Natural killer cell (primary cell): ENCODE measurements around the gene NPM1. TPM values are rescaled to one million over a fixed set of nuclear protein-coding genes. Genes with fewer than 3 reads are reported as not detected.
"Not testable (repeated sequence)": the region's sequence is repeated elsewhere in the genome, so short reads cannot be mapped to it uniquely, and the experiment has no call there.

Experiments
- ATAC-seq, 3 donors: fragments of 150-1000 bp in 2 of 3; fragments of 200-7000 bp in 1 of 3; cut with Tn5 transposase; 1 replicate in 1 of 3; 2 replicates in 2 of 3; pipeline ENCODE4 v1.10.0; 2021; ENCODE audit warnings: mild to moderate bottlenecking in 2 of 3, moderate library complexity in 2 of 3
- DNase-seq, 2 donors: peaks; one replicate each; pipeline versions ENCODE4 v3.0.0 to v3.0.0-alpha.2; 2013 to 2021; ENCODE audit warnings: mixed read lengths in 1 of 2
- H3K27ac ChIP-seq: one replicate; pipeline ENCODE4 v1.5.1; 2013; ENCODE audit warnings: mild to moderate bottlenecking, low read length
- H3K27me3 ChIP-seq: one replicate; pipeline ENCODE4 v1.6.1; 2013; ENCODE audit warnings: low read length; ENCODE audit not compliant: control insufficient read depth, insufficient read depth
- H3K36me3 ChIP-seq: one replicate; pipeline ENCODE4 v1.6.1; 2013; ENCODE audit warnings: low read length; ENCODE audit not compliant: control insufficient read depth, insufficient read depth
- H3K4me1 ChIP-seq: one replicate; pipeline ENCODE4 v1.6.1; 2013; ENCODE audit warnings: low read length; ENCODE audit not compliant: control insufficient read depth, insufficient read depth
- H3K4me3 ChIP-seq: one replicate; pipeline ENCODE4 v1.5.1; 2013; ENCODE audit warnings: low read length
- H3K9me3 ChIP-seq: one replicate; pipeline ENCODE4 v1.6.1; 2013; ENCODE audit warnings: low read length; ENCODE audit not compliant: control insufficient read depth, insufficient read depth
- H3K27ac Mint-ChIP-seq, 2 donors: one replicate each; pipeline ENCODE4 v1.8.0; 2022; ENCODE audit warnings: mild to moderate bottlenecking in 2 of 2, mixed read lengths in 2 of 2, moderate library complexity in 1 of 2
- H3K27me3 Mint-ChIP-seq, 2 donors: one replicate each; pipeline ENCODE4 v1.8.0; 2022; ENCODE audit warnings: low read depth in 2 of 2, mixed read lengths in 2 of 2
- H3K36me3 Mint-ChIP-seq: one replicate; pipeline ENCODE4 v1.8.0; 2022; ENCODE audit warnings: mixed read lengths
- H3K4me1 Mint-ChIP-seq, 2 donors: one replicate each; pipeline ENCODE4 v1.8.0; 2022; ENCODE audit warnings: mixed read lengths in 2 of 2
- H3K4me3 Mint-ChIP-seq: one replicate; pipeline ENCODE4 v1.8.0; 2022; ENCODE audit warnings: mild to moderate bottlenecking, moderate library complexity, mixed read lengths
- H3K9me3 Mint-ChIP-seq, 2 donors: one replicate each; pipeline ENCODE4 v1.8.0; 2022; ENCODE audit warnings: mixed read lengths in 2 of 2
- WGBS: methylation state at CpG from one replicate; pipeline ENCODE4 v1.1.7; 2013; ENCODE audit warnings: missing lambda C conversion rate; ENCODE audit not compliant: insufficient coverage; 5-methylcytosine and 5-hydroxymethylcytosine counted together
- intact Hi-C: fragments of 100-400 bp; cut with micrococcal nuclease; formaldehyde crosslinking; loops from one replicate; pipeline ENCODE4 v1.14.2; 2022
- total RNA-seq, 4 donors: library from RNA; stranded (reverse); fragments of 120-200 nt in 1 of 4; gene quantifications; one replicate each; pipeline versions ENCODE4 v1.2.3 to v1.2.4, GENCODE V29; 2013 to 2022
- TF ChIP-seq, protein P1 (sequence below): fragments of 200-600 bp; IDR thresholded peaks from one replicate; pipeline ENCODE4 v1.8.0; 2022; ENCODE audit warnings: antibody characterized with exemption

Gene NPM1
- total RNA-seq, 3 donors from 2014 or later (not counting 1 experiment from before 2014, with no cell fraction given): 440 to 554 (median 454) TPM

DNA sequence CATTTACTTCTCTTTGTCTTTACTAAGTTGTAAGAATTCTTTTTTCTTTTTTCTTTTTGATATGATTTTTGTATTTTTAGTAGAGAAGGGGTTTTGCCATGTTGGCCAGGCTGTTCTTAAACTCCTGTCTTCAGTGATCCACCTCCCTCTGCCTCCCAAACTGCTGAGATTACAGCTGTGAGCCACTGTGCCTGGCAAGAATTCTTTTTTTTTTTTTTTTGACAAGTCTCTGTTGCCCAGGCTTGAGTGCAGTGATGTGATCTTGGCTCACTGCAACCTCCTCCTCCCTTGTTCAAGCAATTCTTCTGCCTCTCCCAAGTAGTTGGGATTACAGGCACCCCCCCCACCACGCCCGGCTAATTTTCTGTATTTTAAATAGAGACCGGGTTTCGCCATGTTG is 9.9 kb downstream of the NPM1 start:
- DNase-seq: no peak
- Mint-ChIP-seq H3K36me3 (peaks cover 28% of the 10 kb centered on the region), H3K4me3 (no peak overlapping the region), H3K27ac (no peak overlapping the region), H3K4me1 (peaks cover 29 to 35% of the 10 kb centered on the region in 2 donors), H3K27me3 (no peaks in the 10 kb centered on the region), H3K9me3 (no peaks in the 10 kb centered on the region)
- Histone ChIP-seq H3K27ac (no peak overlapping the region), H3K4me3 (no peak overlapping the region), H3K4me1 (no peaks in the 10 kb centered on the region), H3K36me3 (peaks cover 69% of the 10 kb centered on the region), H3K27me3 (no peaks in the 10 kb centered on the region), H3K9me3 (no peaks in the 10 kb centered on the region)
- intact Hi-C loops: no loop called here
- WGBS: 96% methylated on average over 4 of the region's 4 CpGs
- TF ChIP-seq, protein P1, sequence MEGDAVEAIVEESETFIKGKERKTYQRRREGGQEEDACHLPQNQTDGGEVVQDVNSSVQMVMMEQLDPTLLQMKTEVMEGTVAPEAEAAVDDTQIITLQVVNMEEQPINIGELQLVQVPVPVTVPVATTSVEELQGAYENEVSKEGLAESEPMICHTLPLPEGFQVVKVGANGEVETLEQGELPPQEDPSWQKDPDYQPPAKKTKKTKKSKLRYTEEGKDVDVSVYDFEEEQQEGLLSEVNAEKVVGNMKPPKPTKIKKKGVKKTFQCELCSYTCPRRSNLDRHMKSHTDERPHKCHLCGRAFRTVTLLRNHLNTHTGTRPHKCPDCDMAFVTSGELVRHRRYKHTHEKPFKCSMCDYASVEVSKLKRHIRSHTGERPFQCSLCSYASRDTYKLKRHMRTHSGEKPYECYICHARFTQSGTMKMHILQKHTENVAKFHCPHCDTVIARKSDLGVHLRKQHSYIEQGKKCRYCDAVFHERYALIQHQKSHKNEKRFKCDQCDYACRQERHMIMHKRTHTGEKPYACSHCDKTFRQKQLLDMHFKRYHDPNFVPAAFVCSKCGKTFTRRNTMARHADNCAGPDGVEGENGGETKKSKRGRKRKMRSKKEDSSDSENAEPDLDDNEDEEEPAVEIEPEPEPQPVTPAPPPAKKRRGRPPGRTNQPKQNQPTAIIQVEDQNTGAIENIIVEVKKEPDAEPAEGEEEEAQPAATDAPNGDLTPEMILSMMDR: no peak
- ATAC-seq: no peak

DNA sequence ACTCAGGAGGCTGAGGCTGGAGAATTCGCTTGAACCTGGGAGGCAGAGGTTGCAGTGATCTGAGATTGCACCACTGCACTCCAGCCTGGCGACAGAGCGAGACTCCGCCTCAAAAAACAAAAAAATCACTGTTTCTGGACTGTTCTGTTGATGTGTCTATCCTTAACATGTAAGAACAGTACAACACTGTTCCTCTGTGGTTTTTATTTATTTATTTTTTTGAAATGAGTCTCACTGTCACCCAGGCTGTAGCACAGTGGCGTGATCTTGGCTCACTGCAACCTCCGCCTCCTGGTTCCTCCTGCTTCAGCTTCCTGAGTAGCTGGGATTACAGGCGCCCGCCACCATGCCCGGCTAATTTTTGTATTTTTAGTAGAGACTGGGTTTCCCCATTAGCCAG is 11.0 kb downstream of the NPM1 start:
- H3K9me3 Mint-ChIP-seq, H3K4me1 ChIP-seq, H3K27me3 ChIP-seq, H3K4me3 Mint-ChIP-seq, intact Hi-C loops, ATAC-seq, H3K27me3 Mint-ChIP-seq, H3K4me3 ChIP-seq, H3K27ac Mint-ChIP-seq, DNase-seq, H3K9me3 ChIP-seq, H3K27ac ChIP-seq: not testable (repeated sequence)
- Mint-ChIP-seq H3K4me1 (peaks cover 19 to 26% of the 10 kb centered on the region in 2 donors), H3K36me3 (peaks cover 17% of the 10 kb centered on the region)
- H3K36me3 ChIP-seq: peaks cover 58% of the 10 kb centered on the region
- 91% methylated on average over 9 of the region's 9 CpGs for WGBS

DNA sequence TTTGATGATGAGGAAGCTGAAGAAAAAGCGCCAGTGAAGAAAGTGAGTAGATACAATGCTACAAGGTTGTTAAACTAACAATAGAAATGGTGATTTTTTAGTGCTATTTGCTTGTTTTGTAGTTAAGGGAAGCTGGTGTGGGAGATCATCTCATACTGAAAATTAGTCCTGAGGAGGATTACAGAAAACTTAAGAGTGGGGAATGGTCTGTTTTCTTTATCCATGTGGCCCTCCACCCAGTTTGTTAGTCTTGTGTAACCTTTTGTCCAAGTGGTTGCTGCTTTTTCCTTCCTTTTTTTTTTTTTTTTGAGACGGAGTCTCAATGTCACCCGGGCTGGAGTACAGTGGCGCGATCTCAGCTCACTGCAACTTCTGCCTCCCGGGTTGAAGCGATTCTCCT is 12.5 kb downstream of the NPM1 start:
- Mint-ChIP-seq H3K27ac (no peak overlapping the region), H3K36me3 (peaks cover 15% of the 10 kb centered on the region), H3K9me3 (no peaks in the 10 kb centered on the region), H3K4me3 (no peak overlapping the region), H3K4me1 (peaks cover 19 to 25% of the 10 kb centered on the region in 2 donors), H3K27me3 (no peaks in the 10 kb centered on the region)
- DNase-seq: no peak
- H3K36me3 ChIP-seq: peaks cover 48% of the 10 kb centered on the region
- WGBS: 90% methylated on average over 7 of the region's 7 CpGs
- no peak overlapping the region for H3K27ac ChIP-seq
- no peak for ATAC-seq
- intact Hi-C loops: no loop called here
- no peaks in the 10 kb centered on the region for H3K4me1 ChIP-seq
- TF ChIP-seq, protein P1: no peak
- no peaks in the 10 kb centered on the region for H3K27me3 ChIP-seq
- H3K9me3 ChIP-seq: no peaks in the 10 kb centered on the region
- no peak overlapping the region for H3K4me3 ChIP-seq

DNA sequence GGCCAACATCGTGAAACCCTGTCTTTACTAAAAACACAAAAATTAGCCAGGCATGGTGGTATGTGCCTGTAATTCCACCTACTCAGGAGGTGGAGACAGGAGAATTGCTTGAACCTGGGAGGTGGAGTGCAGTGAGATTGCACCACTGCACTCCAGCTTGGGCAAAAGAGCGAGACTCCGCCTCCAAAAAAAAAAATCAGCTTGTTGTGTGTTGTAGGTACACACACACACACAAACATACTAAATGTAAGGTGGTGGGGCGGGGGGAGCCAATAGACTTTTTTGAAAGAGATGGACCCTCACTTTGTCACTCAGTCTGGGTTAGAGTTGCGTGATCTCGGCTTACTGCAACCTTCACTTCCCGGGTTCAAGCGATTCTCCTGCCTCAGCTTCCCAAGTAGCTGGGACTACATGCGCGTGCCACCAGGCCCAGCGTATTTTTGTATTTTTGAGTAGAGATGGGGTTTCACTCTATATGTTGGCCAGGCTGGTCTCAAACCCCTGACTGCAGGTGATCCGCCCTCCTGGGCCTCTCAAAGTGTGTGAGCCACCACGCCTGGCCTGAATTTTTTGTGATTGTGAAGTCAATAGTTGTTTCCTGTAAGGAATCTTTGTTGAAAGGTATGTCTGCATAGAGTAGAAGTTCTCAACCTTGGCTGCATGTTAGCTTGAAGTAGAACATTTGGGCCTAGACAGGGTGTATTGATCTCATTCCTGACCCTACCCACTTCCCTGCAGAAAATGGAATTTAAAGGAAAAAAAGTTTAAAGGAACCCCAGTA is 13.7 kb downstream of the NPM1 start:
- H3K4me3 ChIP-seq: no peak overlapping the region
- Mint-ChIP-seq H3K36me3 (peaks cover 19% of the 10 kb centered on the region), H3K4me1 (peaks cover 25 to 28% of the 10 kb centered on the region in 2 donors), H3K9me3 (no peaks in the 10 kb centered on the region), H3K27me3 (no peaks in the 10 kb centered on the region), H3K4me3 (no peak overlapping the region), H3K27ac (no peak overlapping the region)
- no peaks in the 10 kb centered on the region for H3K27me3 ChIP-seq
- no peak overlapping the region for H3K27ac ChIP-seq
- TF ChIP-seq, protein P1: no peak
- H3K4me1 ChIP-seq: no peaks in the 10 kb centered on the region
- H3K36me3 ChIP-seq: peaks cover 50% of the 10 kb centered on the region
- no peaks in the 10 kb centered on the region for H3K9me3 ChIP-seq
- intact Hi-C loops: no loop called here
- ATAC-seq (no peak), DNase-seq (no peak)
- 98% methylated on average over 10 of the region's 13 CpGs for WGBS

DNA sequence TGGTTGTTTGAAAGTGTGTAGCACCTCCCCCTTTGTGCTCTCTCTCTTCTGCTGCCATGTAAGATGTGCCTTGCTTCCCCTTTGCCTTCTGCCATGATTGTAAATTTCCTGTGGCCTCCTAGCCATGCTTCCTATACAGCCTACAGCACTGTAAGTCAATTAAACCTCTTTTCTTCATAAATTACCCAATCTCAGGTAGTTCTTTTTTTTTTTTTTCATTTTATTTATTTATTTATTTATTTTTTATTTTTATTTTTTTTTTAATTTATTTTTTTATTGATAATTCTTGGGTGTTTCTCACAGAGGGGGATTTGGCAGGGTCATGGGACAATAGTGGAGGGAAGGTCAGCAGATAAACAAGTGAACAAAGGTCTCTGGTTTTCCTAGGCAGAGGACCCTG is 15.1 kb downstream of the NPM1 start:
- intact Hi-C loops, H3K27ac ChIP-seq, H3K27me3 ChIP-seq, H3K4me3 ChIP-seq, H3K27ac Mint-ChIP-seq, H3K4me1 ChIP-seq, H3K4me3 Mint-ChIP-seq, H3K9me3 Mint-ChIP-seq, DNase-seq, H3K9me3 ChIP-seq, ATAC-seq, H3K27me3 Mint-ChIP-seq: not testable (repeated sequence)
- peaks cover 53% of the 10 kb centered on the region for H3K36me3 ChIP-seq
- Mint-ChIP-seq H3K4me1 (peaks cover 32% of the 10 kb centered on the region in 2 donors), H3K36me3 (peaks cover 32% of the 10 kb centered on the region)
